Stimulated activated CD4-positive, alpha-beta T cell treated with anti-CD3 and anti-CD28 coated beads, Interleukin-4, amount 100 ng/mL, for 24 hours (primary cell): ENCODE data around the gene FMNL3.
A peak's percentile ranks its signal among the peaks of the same experiment; 100 is the strongest.
"Not testable (repeated sequence)": the region's sequence is repeated elsewhere in the genome, so short reads cannot be mapped to it uniquely, and the experiment has no call there.

ENCODE experiments used
- DNase-seq: peaks from one replicate; pipeline ENCODE4 v3.0.0-alpha.2; 2020

Gene FMNL3

DNA sequence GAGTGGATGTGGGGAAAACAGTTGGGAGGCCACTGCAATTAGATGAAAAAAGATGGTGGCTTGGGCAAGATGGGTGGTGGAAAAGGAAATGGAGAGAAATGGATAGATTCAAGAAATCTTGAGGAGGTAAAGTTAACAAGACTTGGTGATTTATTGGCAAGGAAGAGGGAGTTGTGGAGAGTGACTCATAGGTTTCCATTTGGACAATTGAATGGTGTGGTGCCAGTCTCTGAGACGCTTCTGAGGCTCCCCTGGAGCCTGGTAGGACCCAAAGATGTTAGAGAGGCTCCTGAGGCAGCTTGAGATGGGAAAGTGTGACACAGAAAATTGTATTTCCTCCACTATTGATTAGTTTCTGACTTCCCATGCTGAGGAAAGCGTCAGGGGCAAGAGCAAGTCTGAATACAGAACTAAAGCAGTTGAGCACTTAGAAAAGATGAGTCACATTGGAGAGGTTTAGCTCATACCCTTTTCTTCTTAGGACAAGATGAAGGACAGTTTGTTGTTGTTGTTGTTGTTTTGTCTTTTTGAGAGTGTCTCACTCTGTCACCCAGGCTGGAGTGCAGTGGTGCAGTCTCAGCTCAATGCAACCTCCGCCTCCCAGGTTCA, 79.3 kb downstream of the FMNL3 start:
- DNase-seq, result no peak

DNA sequence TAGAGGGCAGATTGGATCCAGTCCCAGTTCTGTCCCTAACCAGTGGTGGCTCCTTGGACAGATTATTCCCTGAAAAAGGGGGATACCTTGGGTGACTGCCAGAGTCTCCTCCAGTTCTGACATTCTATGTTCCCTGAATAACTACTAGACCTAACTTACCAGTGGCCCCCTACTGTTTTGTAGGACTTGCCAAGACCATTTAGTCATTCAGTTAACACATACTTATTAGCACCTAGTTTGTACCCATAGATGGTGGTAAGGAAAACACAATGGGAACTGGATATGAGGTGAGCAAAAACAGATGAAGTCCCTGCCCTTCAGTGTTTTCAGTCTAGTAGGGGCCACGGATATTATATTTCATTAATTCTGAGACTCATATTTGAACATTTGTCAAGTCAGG, 80.4 kb downstream of the FMNL3 start:
- DNase-seq, result no peak

DNA sequence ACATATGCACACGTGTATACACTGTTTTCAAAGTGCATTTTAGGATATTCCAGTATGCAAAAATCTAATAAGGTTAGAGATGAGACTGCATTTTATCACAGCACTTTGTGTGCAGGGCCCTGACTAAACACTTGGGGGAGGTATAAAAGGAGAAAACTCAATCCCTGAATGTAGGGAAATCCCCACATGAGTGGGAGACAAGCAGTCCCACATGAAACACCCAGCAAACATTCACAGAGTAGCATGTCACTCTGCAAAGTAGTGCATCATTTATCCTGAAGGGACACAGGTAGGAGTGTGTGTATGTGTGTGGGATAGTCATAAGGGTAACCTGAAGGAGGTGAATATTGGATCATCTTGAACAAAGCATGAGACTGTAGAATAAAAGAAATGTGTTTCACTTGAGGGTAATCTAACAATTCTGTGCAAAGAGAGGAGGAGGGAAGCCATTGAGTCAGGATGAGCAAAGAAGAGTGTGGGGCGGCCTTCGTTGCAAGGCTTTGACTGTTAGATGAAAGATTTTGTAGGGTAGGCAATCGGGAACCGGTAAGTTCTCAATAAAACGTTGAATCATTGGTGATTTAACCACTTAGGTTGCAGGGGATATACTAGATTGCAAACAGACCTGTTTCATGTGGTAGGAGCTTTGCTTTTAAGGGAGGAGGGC, 80.9 kb downstream of the FMNL3 start:
- DNase-seq, result peak; percentile 50

DNA sequence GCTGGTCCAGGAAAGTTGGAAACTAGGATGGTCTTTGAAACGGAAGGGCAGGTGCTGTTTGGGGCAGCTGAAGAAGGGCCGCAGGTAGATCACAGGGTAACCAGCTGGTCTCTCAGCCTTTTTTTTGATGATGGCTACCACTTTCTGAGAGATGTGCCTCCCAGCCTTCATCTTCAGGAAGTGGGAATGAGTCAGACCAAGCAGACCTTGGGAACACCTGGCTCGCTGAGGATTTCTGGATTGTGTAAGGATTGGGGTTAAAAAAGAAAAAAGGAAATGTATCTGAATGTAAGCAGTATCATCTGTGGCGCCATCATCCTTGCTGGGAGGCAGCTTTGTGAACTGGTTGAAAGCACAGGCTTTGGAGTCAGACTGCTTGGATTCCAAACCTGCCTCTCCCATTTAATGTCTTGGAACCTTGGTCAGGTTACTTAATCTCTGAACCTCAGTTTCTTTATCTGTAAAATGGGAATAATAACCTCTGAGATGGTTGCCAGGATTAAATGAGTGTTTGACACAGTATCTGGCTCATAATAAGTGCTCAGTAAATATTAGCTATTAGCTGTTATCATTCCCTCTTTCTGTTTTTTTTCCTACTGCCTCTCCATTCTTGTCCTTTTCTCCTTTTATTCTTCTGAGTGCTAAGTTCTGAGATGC, 82.2 kb downstream of the FMNL3 start:
- DNase-seq, result no peak

DNA sequence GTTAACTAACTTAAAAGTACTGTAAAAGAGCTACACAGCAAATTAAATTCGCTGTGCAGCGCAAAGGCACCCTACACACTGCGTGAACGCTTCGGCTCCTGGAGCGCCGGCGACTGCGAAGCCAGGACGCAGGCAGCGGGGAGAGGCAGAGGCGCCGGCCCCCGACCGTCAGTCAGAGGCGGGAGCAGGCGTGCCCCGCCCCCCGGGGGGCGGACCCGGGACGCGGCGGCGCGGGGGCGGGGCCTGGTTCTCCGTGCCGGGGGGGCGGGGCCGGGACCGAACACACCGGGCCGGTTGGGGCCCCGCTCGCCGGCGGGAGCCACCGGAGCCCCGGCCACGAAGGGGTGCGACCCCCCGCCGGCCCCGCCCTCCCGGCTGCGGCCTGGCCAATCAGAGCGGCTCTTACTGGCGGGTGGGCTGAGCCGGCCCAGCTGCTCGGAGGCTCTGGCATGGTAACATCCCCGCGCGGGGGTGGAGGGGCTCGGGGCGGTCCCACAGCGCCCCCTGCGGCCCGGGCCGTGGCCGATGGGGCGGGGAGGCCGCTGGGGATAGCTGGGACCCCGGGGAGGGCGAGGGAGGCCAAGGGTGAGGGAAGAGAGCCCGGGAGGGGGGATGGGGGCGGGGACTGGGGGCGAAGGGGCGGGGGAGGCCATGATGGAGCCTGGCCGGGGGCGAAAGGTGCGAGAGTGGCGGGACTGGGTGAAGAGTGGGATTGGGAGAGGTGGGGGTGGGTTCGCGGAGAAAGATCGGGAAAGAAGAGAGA, 83.9 kb downstream of the FMNL3 start, which contains the start of gene PRPF40B:
PRPF40B (plus strand) TSS at position 420 of the 763 bp plus-strand sequence; CDS start at position 450, 30 bp downstream.
- DNase-seq, result peak; percentile 81

DNA sequence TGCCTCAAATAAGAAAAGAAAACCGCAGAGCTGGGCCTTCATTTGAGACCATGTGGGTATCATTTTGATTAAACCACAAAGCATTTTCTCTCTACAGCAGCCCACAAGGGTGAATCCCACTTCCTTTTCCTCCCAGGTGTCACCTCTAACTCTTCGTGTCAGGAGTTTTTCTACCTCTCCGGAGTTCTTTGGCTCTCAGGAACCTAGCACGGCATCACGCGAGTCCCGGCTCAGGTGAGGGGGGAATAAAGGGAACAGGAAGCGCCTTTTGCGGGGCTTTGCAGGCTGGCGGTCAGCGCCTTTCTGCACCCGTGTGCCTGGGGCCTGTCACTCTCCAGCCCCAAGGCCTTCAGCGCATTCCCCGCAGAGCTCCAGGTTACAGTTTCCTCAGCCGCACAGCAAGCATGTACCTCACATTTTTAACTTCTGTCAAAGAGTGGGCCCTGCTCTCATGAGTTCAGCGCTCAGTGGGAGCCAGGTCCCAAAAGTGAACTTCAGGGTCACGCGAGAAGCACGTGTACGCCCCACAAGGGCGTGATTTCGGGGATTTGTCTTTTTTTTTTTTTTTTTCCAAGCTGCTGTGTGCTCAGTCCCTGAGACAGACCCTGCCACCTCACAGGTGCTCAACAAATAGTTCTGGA, 84.6 kb downstream of the FMNL3 start:
- peak; percentile 55 for DNase-seq

DNA sequence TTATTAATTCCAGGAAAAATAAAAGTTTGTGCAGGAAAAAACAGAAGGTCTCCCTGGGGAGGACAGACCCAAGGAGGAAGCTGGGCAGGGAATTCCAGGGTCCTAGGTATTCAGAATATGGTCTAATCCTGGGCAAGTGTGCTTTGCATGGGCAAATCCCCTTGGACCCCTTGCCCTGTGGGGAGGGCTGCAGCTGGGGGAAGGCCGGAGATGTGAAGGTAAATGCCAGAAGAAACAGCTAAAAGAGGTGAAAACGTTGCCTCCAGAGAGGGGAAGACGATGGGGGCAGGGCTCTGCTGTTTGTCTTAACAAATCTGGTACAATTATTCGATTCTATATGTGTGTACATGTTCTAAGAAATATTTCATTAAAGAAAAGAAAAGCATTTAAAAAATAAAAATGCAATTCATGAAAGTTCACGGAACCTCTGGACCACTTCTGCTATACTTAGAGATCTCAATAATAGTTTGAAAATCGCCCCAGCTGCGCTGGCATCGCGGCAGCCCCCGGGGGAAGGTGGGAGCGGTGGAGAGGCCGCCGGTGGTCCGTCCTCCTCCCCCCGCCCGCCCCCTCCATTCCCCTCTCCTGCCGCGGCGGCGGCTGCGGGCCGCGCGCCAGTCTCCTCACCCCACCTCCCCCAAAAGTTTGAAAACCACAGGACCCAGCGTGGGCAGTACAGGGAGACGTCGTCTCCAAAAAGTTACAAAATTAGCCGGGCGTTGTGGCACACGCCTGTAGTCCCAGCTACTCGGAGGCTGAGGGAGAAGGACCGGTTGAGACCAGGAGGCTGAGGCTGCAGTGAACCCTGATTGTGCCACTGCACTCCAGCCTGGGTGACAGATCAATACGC, 85.3 kb downstream of the FMNL3 start:
- no peak for DNase-seq

DNA sequence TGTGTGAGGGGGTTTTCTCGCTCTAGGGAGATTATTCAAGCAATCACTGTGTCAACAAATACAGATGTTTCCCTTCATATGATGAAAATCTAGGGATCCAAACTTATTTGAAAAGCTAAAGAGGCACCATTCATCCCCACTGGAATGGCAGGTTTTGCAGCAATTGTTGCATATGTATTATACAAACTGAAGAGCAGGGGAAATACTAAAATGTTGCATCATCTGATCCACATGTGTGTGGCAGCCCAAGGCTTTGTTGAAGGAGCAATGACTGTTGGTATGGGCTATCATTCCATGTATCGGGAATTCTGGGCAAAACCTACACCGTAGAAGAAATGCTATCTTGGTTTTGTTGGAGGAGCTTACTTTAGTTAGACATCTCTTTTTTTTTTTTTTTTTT, 87.9 kb downstream of the FMNL3 start:
- DNase-seq, result no peak

DNA sequence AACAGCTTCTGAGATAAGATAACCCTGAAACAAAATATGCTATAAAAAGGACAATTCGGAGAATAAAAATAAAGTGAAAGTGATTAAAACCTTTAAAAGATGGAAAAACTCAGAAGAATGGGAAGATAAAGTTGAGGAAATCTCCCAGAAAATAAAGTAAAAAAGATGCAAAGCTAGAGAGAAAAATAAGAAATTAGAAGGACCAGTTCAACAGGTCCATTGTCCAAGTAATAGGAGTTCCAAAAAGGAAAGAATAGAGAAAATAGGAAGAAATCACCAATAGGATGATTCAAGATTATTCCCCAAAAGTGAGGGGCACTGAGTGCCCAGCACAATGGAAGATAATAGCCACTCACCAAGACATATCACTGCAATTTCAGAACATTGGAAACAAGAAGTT, 88.6 kb downstream of the FMNL3 start:
- DNase-seq, result no peak

DNA sequence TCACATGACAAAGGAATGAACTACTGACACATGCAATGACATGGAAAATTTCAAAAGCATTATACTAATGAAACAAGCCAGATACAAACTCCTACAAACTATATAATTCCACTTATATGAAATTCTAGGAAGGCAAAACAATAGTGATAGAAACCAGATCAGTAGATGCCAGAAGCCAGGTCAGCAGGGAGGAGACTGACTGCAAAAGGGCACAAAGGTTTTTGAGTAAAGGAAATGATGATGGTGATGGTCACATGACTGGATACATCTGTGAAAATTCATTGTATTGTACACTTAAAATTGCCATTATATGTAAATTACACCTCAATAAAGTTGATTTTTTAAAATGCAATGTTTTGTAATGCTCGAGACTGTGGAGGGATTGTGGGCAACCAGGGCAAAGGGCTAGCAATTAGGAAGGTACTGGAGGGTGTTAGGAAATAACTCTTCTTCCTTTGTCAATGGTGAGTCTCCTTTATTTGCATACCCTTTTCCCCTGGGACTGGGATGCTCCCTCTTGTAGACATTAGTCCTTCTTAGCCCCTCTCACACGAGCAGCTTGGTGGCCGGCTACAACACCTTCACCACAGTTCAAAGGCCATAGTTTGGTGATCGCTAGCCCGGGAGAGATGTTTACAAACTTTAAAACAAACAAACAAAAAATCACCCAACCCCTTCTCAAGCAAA, 90.5 kb downstream of the FMNL3 start:
- DNase-seq, result no peak

DNA sequence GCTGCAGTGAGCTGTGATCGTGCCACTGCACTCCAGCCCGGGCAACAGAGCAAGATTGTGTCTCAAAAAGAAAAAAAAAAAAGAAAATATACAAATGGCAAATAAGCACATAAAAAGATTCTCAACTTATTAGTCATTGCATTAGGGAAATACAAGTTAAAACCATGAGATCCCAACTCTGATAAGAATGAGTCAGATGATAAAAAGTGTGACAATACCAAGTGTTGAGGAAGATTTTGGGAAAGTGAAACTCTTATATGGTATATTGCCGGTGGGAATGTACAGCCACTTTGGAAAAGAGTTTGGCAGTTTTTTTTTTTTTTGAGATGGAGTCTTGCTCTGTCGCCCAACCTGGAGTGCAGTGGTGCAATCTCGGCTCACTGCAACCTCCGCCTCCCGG, 91.5 kb downstream of the FMNL3 start:
- DNase-seq, result no peak

DNA sequence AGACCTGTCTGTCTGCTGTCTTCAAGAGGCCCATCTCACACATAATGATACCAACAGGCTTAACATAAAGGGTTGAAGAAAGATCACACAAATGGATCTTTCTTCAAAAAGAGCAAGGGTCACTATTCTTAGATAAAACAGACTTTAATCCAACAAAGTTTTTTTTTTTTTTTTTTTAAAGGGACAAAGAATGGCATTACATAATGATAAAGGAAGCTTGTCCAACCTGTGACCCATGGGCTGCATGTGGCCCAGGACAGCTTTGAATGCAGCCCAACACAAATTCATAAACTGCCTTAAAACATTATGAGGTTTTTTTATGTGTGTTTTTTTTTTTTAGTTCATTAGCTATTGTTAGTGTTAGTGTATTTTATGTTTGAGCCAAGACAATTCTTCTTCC, 95.0 kb downstream of the FMNL3 start:
- no peak for DNase-seq

DNA sequence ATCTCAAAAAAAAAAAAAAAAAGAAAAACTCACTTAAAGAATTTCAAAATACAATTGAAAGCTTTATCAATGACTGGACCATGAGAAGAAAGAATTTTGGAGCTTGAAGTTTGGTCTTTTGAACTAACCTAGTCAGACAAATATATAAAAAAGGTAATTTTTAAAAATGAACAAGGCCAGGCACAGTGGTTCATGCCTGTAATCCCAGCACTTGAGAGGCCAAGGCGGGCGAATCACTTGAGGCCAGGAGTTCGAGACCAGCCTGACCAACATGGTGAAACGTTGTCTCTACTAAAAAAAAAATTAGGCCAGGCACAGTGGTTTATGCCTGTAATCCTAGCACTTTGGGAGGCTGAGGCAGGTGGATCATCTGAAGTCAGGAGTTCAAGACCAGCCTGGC, 96.4 kb downstream of the FMNL3 start:
- not testable (repeated sequence) for DNase-seq

DNA sequence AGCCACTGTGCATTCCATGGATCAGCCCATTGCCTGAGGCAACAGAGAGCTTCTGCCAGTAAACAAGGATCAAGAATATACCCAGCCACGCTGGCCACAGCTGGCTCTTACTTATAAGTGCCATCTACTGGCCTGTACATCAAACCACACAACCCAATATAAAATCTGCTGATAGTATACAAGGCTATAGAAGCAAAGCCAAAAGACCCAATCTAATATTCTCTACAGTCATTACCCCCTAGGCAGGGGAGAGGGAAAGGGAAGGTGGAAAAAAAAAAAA, 97.4 kb downstream of the FMNL3 start:
- DNase-seq, result no peak

DNA sequence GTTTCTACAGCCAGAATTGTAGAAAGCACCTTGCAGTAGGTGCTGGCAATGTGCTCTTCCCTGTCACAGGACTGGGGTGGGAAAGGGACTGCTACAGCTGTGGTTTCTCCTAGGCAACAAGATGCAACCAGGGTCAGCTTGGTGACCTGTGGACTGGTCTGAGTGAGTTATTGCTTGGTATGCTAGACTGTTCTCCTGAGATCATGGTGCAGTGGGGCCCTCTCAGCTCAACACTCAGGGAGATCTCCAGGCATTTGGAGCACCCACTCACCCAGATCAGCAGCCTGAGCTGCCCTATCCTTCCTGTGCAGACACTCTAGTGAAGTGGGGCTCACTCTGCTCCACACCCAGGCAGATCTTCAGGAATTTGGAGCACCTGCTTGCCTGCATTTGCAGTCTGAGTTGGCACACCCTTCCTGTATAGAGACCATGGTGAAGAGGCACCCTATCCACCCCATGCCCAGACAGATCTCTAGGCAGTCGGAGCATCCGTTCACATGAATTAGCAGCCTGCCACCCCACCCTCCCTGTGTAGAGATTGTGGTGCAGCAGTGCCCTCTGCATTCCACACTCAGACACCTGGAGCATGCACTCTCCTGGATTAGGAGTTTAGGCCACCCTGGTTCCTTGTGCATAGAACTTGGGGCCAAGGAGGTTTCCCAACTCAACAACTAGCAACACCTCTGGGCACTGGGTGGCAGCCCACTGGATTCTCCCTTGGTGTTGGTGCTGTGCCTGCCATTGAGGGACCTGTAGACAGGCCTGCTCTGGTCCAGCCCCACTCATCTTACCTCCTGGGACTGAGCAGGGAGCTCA, 97.9 kb downstream of the FMNL3 start:
- DNase-seq, result no peak

DNA sequence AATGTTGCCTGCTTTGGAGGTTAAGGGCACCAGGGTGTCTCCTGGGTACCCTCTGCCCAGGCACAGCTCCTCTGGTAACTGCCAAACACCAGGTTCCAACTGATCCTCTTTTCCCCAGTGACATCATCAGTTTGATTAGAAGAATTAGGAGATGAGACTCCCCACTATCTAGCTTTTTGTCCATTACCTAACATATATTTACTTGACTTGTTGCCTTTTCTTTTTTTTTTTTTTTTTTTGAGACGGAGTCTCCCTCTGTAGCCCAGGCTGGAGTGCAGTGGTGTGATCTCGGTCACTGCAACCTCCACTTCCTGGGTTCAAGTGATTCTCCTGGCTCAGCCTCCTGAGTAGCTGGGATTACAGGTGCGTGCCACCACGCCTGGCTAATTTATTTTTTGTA, 101.7 kb downstream of the FMNL3 start, which contains the start of gene FAM186B:
FAM186B (minus strand) TSS at position 101 of the 400 bp plus-strand sequence. CDS start 162 bp downstream, outside the sequence.
- DNase-seq, result not testable (repeated sequence)

DNA sequence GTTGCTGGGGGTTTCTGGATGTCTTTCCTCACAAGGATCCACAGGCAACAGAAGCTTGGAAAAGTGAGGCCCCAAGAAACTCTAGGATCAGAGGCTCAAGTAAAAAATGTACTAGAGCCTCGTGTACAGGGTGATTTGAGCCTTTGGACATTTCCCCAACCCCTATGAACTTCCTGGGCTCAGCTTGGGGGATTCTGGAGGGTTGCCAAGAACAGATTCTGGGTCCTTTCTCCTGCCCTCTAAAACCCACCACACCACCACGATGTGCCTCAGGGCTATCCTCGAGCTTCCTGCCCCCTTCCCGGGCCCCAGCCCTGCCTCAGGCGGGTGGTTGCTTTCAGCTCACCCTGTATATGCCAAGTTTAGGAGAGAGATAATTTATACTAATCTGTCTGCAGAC, 102.3 kb downstream of the FMNL3 start:
- DNase-seq, result no peak

DNA sequence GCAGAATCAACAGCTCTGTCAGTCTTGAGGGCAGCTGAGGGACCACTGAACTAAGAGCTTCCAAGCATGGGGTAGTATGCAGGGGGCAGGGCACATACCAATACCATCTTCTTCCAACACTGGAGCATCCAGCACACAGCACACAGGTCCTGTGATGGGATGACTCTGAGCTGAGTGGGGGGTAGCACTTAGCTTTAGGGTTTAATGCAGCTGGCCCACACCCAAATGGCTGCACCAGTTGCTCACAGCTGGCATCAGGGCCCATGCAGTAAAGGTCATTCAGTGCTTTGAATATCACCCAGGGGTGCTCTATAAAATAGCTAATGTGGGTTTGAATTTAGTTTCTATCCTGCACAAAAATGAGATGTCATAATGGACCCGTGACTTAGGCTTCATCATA, 103.5 kb downstream of the FMNL3 start:
- DNase-seq, result no peak

DNA sequence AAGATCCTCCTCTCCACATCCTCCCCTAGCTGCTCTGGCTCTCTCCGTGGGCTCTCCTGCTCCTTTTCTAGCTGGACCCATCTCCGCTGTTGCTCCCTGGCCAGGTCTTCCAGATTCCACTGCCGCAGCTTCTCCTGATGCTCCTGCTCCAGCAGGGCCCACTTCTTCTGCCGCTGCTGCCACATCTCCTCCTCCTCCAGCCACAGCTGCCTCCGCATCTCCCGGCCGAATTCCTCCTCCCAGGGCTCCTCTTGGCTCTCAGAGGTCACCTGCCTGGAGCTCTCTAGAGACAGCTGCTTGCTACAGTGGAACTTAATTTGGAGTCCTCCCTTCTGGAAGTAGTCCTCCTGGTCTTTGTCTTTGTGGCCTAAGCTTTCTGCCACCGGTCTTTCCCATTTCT, 107.2 kb downstream of the FMNL3 start:
- DNase-seq, result no peak

DNA sequence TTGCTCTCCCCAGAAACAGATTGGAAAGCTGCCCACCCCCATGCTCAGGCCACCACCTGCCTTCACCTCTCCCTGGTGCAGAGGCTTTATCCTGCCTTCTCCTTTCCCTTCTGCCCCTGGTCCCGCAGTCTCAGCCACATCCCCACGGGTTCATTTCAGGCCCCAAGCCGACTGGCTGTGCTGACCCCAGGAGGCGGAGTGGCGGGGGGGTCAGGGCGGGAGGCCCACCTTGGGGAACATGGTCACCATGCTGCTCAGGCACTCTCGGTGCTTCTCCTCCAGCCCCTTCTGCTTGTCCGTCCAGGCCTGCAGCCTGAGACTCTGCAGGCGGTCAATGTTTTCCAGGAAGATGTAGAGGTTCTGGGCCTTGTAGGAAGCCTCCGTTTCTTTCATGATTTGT, 108.7 kb downstream of the FMNL3 start:
- no peak for DNase-seq
